GM18909 (cell line): ENCODE results near the gene PRAMEF17.
"Not testable (repeated sequence)": the region's sequence is repeated elsewhere in the genome, so short reads cannot be mapped to it uniquely, and the experiment has no call there.

Experiments
- ATAC-seq: cut with Tn5 transposase; IDR thresholded peaks from one replicate; pipeline ENCODE4 v1.9.1; 2021; ENCODE audit warnings: mild to moderate bottlenecking; ENCODE audit not compliant: unreplicated experiment, poor library complexity

PRAMEF17 gene

GRCh38 chr1:13439104-13439783 lies 49.8 kb downstream of the PRAMEF17 start:
- ATAC-seq = not testable (repeated sequence)
